ENCODE measurements around the gene LRP1B.
A peak's percentile ranks its signal among the peaks of the same experiment; 100 is the strongest.

Gene LRP1B

DNA sequence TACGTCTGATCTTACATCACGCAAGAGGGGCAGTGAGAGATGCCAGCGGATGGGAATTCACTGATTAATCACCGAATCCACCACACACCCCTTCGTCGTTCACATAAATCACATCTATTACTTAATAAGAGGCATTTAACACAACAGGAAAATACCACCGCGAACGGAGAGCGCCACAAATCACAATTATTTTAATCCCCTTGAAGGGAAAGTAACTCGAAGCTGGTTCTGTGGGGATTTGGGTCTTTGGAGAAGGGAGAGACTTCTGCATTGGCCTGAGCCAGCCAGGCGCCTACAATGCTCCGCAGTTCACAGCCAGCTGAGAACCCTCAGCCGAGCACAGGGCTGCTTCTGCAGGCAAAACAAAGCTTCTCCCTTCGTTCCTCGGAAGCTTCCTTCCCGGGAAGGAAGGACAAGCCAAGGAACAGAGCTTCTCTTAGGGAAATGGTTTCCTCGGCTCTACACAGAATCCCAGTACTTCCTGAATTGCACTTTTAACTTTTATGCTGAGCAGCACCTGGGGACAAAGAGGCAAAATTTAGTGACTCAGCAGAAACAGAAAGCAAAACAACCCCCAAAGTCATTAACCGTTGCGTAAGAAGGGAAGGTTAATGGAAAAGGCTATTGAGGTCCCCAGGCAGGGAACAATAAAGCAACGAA, at the start of gene LRP1B:
TSS of gene LRP1B (minus strand) at position 7 of the 660 bp plus-strand sequence. CDS start 287 bp downstream, outside the sequence.
- peak; percentile 40 to 57 for DNase-seq

DNA sequence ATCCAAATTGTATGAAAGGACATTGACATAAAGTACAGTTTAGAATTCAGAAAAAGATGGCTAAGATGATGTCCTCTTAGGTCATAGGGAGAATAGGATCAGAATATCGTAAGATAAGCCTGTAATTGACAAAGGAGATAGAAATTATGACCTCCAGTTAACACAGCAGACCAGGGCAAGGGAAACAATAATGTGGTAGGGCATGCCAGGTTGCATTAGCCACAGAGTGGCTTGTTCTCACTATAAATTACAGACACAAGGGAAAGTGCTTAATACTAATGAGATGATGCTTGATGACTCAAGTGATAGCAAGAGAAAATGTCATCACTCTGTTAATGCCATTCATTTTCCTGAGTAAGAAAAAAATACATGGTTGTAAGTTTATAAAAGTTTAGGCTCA, 48.9 kb upstream of the LRP1B start:
- no peak for DNase-seq

DNA sequence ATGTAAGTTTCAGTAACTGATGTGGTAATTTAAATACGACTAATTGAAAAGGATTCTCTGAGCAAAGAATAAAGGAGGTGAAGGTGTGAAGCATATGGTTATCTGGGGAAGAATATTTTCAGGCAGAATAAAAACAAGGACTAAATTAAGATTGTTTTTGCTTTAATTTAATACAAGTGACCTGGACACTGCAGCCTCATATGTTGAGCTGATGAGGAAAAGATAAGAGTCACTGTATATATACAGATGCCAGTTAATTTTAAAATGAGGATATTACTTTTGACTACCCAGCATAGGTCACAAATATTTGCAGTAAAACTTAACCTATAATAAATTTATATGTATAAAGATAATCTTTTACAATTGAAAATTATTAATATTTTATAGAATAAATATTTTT, 47.8 kb upstream of the LRP1B start:
- DNase-seq = no peak

DNA sequence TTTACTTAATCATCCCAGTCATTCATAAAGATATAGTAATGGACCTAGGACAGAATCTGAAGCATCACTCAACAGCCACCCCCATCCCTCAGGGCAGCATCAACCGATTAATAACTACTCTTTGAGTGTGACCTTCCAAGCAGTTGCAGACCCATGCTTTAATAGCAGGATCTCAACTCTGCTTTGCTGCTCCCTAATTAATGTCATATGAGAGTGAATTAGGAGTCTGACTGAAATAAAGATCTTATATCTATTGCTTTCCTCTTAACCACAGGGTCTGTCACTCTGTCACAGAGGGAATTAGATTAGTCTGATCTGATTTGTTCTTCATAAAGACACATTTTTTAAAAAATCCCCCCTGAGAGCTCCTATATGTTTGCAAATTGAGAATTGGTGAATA, 46.1 kb upstream of the LRP1B start:
- DNase-seq = no peak

DNA sequence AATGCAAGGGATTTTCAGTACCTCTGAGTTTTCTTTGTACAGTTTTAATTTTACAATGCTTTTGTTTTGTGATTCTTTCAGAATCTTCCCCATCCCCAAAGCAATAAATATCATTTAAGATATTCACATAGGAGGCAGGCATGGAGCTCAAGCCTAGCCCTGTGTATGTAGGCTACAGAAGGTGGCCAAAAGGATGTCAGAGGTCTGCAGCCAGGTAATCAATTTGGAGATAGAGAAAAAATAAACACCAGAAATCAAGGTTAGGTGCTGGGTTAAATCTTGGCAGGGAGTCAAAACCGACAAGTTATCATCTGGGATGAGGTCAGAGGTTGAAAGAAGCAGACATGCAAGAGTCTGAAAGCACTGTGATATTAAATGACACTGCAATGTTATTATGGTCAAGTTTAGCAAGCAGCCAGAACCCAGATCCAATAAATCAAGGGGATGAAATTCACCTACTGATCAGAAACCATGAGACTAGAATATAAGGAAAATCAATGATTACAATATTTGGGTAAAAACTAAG, 45.1 kb upstream of the LRP1B start:
- no peak for DNase-seq

DNA sequence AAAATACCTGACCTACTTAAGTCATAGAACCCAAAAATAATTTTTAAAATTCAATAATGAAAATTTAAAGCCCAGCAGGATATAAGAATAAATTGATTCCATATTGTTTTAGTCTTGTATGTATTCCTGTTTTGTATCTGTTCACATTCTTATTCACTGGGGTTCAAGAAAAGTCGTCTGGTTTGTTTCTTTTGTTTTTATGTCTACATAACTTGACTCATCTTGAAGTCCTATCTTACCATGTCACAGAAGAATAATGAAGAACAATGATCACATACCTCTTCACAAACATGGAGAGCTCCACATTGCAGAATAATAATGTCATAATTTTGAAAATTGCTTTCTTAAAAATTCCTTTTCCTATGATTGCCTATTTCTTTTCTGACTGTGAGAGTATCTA, 43.4 kb upstream of the LRP1B start:
- DNase-seq = no peak

DNA sequence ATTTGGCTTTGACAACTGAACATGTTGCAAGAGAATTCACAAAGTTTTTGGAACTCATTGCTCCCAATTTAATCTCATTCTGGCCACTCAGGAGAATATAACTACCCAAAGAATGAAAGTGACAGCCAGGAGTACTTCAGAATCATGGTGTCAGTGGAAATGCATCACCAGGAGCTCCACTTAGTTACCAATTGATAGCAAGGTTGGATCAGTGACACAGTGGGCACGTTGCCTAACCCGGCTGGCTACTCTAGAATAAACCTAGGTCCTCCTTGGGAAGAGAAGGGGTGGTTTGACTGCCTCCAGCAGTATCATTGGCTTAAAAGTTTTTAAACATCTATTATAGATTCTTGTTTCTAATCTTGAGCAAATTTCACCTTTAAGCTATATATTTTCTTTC, 40.0 kb upstream of the LRP1B start:
- no peak for DNase-seq

DNA sequence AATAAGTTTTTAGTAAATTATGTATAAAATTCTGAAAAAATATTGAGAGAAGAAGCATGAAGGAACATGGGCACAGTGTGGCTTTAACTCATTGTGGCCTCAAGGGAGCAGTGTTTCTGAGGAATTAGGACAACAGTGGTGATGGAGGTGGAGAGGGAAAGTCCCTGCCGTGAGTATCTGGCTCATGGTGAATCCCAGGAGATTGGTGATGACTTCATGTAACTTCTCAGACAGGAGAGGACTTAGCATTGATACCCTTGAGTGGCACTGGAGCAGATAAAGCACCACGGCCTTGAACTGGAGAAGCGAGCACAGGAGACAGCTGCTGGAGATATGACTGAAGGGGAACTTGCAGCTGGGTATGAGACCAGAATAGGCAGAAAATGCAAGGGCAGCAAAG, 35.0 kb upstream of the LRP1B start:
- DNase-seq = peak; percentile 10 to 38

DNA sequence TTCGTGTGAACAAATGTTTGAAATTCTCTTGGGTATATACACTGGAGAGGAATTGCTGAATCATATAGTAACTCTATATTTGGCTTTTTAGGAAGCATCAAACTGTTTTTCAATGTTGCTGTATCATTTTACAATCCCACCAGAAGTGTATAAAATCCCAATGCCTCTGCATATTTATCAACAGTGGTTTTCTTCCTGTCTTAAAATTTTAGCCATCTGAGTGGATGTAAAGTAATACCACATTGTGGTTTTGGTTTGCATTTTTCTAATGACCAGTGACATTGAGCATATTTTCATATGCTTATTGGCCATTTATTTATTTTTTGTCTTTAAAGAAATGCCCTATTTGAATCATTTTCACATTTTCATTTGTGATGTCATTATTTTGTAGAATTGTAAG, 22.8 kb upstream of the LRP1B start:
- DNase-seq = no peak

DNA sequence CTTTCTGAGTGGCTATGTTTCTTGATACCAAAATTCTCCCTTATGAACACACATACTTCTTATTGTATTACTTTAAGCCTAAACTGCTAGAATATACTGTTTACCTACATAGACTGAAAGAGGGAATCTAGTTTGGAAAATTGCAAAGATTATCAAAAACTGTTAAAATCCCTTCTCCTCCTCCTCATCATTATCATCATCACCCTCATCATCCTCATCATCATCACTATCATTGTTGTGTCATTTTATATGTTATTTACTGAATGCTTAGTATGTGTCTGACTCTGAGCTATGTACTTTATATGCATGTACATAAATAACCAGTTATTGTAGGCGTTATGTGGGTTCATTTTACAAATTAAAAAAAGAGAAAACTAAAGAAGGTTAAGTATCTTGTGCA, 19.6 kb upstream of the LRP1B start:
- no peak for DNase-seq

DNA sequence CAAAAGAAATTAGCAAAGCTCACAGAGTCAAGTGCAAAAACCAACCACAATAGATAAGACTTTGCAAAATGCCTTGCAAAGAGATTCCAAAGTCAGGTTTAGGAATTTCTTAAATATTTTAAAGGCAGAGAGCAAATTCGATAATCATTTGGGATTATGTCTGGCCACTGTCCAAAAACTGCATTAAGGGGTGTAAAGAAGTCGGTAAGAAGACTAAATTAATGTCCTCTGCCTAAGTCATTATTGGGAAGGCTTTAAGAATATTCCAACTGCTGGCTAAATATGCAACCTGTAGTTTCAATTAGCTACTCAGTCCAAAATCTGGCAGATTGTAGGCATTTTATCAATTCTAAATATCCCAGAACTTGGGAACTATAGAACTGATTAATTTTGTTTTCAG, 13.7 kb upstream of the LRP1B start:
- DNase-seq = no peak

DNA sequence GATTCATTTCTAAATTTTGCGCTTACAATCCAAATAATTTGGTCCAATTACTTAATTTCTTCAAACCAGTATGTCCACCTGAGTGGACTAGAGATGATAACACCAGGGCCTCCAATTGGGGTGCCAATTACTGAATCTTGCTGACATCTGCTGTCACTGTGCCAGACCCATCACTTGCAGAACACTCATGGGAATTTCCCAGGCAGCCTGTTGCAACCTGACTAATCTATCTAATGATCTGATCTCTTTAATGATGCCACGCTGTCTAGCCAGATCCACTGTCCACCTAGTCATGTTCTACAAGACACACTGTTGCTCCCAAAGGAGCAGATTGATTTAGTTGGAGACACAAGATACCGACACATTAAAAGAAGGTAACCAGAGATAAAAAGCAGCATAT, 11.8 kb upstream of the LRP1B start:
- DNase-seq = no peak

DNA sequence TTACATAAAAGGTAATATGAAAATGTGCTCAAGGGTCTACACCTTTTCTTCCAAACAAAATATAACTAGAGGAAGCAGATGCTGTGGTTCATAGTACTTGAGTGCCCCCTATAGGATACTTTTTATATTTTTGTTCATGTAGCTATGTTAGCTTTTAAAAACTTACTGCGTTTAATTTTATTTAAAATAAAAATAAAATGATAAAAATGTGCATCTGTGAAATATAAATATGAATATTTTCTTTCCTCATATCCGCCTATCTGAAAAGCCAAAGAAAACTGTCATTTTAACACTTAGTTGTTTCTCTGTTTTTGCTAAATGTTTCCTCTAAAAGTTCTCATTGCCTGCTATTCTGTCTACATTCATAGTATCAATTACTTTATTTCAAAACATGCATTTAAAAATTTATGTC, 9.6 kb upstream of the LRP1B start:
- DNase-seq = peak in 1 of 2 experiments; percentile 48

DNA sequence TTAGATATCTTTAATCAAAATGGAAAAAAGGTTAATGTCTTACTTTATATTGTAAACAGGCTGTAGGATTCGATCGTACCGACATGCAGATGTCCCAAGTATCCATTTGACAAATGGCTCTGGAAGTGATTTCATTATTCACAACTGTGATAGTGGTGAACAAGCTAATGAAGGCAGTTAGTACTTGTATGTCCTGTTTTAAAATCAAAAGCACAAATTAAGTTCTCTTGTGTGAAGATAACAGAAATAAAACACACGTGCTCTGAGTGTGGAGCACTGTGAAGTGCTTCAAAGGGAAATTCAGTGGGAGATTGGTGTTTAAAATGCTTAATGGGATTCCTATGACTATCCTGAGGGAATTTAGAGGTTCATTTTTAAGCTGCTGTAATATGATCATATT, 8.6 kb upstream of the LRP1B start:
- DNase-seq = no peak

DNA sequence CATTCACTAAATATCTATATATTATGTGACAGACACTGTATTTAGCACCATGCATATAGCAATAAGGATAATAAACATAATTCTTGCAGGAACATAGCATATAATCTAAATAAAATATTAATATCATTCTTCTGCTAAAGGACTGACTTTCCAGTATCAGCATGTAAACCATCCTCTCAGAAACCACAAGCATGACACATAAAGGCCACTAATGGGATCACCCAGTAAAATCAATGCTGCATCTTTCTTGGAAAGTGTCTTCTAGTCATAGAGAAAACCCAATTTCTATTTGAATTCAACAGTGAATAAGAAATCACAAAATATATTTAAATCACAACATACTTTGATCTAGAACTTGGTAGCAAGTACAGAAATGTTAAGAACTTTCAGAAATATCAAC, 5.8 kb upstream of the LRP1B start:
- DNase-seq = no peak

DNA sequence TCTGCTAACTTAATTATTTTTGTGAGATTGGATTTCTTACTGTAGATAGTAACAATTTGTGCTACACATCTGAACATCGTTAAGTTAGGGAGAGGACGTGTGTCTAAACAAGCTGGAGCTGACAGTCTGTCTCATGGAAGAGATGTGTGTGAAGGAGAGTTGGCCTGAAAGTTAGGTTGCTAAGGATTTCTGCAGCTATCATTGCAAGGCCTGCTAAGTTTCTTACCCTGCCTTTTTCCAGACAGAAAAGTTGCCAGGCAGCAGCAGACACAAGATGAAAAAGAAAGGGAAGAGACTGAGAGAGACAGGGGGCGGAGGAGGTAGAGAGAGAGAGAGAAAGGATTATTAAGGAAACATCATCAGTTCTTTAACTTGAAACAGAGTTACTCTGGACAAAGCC, 4.1 kb upstream of the LRP1B start:
- DNase-seq = no peak

DNA sequence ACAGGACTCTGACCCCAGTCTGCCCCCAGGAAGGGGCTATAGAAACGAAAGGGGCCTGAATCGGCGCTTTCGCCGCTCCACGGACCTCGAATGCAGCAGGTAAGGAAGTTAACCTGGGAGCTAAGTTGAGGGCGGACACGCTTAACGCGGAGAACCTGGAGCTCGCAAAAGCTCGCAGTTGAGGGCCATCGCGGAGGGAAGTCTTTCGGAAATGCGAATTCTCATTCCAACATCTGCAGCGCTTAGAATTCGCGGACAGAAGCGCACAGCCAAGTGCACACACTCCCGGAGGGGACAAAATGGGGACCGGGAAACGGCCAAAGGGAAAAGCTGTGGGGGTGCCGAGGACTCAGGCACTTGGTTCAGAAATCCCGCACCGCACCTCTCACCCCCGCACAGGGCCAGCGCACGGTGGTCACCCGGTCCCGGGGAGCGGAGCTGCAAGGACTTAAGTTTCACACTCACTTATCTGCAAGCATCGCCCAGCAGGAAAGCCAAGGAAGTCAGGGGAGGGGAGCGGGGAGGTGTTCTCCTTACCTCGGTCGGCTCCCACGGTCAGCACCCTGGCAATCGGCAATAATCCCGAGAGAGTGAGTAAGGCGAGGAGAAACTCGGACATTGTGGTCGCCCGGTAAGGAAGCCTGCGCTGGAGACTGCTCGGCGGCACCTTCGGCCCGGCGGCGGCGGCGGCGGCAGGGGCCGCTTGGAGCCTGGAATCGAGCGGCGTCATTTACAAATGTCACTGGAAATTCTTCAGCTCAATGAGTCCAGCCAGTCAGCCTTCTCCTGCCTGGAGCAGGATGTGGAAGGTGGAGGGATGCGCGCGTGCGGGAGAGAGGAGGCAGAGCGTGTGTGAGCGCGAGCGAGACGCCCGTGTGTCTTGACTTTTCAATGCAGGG, 456 bp downstream of the LRP1B start:
- peak; percentile 57 to 87 for DNase-seq

DNA sequence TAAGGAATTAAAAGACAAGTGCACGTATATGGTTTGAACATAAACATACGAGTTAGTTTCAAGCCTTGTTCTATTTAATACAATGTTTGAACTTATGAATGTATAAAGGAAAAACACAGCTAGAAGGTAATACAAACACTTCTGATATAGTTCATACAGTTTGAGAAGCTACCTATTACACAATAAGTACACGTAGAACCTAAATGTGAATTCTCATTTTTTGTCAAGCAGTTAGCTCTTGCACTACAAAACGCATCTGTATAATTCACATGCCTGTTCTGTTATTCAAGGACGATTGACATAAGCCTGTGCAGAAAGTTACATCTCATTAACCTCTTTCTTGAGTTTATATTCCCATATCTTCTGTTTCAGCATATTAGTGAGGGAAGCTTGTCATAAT, 2.7 kb downstream of the LRP1B start:
- DNase-seq = no peak

DNA sequence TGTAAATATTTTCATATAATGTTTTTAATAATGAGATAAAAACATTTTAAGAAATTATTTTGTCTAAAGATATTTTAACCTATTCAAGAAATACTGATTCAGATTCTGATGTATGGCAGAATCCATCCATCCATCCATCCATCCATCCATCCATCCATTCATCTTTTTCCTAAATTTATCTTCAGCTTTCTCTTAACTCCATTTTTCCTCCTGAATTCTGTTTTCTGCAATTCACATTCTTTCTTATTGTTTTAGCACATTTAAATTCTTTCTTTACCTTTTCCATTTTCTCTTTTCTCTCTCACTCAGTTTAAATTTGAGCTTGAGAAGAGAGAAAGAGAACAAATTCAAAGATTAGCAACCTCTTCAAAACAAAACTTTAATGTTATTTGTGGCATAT, 3.6 kb downstream of the LRP1B start:
- no peak for DNase-seq

DNA sequence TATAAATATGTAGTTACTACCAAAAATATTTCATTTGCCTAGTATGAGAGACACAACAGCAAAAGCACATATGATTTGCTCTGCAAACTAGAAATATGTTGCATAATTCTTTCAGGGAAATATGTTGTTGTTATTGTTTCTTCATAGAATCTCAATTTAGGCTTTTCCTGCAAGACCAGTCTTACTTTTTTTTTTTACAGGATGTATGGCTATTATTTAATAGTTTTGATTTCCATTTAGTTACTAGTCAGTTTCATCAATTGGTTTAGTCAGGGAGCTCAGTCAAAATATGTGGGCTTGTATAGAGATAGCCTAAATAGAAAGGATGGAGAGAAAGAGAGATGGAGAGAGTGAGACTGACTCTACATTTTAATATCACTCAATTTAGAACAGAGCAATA, 6.1 kb downstream of the LRP1B start:
- DNase-seq = no peak

DNA sequence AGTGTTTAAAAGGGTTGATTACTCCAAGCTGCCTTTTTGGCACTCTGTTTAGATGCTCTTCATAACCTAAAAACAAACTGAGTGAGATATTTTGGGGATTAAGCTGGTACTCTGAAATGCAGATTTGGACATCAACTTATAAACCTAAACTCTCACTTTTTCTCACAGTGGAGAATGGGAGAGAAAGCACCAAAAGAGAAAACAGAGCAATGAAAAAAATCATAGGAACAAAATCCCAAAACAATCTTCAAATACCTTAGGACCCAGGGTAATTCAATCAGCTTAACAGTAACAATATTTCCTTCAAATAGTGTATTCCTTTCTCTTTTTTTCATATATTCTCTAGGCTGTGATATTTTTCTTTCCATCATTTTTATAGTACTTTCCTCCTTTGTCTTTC, 11.5 kb downstream of the LRP1B start:
- no peak for DNase-seq

DNA sequence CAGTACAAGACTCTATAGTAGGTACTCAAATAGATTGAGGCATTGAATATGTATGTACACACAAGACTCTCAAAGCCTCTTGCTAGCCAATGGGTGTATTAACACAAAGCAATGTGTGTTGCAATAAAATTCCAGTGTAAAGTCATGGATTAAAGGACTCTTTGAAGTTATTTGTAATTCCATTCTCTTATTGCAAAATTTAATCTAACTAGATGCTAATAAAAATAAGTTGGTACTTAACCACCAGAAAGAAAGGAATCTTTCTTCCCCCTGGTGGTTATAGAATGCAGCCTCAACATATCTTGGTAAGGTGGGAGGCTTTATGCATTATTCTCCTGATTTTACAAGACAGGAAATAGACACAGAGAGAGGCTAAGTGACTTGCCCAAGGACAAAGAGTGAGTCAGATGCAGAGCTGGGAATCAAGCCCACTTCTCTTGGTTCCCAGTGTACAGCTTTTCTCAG, 18.0 kb downstream of the LRP1B start:
- no peak for DNase-seq

DNA sequence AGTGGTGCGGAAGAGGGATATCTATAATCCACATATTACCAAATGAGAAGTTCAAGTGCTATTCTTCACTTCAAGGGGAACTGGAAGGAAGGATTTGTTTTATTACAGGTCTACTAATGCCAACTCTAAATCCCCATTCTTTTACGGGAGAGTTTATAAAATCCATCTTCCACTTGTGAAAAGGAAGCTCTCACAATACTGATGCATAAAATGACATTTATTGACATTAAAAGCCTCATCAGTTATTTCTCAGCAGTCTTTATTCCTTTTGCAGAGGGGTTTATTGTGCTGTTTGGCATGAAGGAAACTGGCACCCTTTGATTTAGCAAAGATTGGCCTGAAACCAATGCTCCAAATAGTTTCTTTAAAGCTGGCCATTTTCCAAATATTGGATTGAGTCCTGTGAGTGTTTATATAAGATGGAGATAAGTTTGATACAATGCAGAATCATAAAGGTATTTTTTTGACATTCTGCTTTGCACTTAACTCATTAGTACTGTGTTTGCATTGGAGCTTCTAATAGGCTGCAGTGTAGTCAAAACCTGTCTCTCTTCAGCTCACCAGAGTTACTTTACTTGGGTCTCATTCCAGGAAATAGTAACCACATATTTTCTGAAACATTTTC, 26.6 kb downstream of the LRP1B start:
- DNase-seq = no peak

DNA sequence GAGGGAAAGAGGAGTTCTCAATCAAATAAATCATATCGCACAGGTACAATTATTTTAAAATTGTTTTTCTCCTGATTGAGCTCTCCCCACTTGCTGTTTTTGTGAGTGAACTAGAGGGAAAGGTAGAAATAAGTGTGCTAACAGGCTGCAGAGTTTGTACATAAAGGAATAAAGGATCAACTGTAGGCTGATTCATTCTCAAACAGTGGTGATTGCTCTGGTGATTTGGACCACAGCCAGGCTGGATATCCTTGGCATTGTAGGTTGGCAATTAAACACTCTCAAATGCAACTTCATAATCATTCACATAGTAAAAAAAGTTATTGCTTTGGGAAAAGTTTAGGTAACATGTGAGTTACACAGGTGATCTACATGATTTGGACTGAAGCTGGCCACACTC, 29.8 kb downstream of the LRP1B start:
- no peak for DNase-seq

All from NCI-H526 (cell line).